Spleen (tissue), 11 donors: ENCODE data around the gene CYP2F1. TPM values are rescaled to one million over a fixed set of nuclear protein-coding genes. Genes with fewer than 3 reads are reported as not detected.

Source experiments
- DNase-seq: peaks from one replicate; pipeline ENCODE4 v3.0.0-alpha.2; 2020
- H3K27ac ChIP-seq, 8 donors: fragments of 200-600 bp; sonication (generic) in 7 of 8; 1 replicate in 4 of 8; 2 replicates in 4 of 8; pipeline versions ENCODE4 v1.5.0 to v1.8.0; 2016 to 2021; ENCODE audit warnings: inconsistent platforms in 4 of 8, mild to moderate bottlenecking in 4 of 8, moderate library complexity in 1 of 8
- H3K27me3 ChIP-seq, 7 donors: fragments of 200-600 bp; sonication (generic) in 6 of 7; replicated peaks in 1 of 7; 1 replicate in 4 of 7; 2 replicates in 3 of 7; pipeline versions ENCODE4 v1.5.0 to v1.8.0; 2016 to 2021; ENCODE audit warnings: inconsistent platforms in 3 of 7, mild to moderate bottlenecking in 1 of 7
- H3K36me3 ChIP-seq, 6 donors: fragments of 200-600 bp; sonication (generic) in 5 of 6; 1 replicate in 4 of 6; 2 replicates in 2 of 6; pipeline versions ENCODE4 v1.5.0 to v1.8.0; 2016 to 2021; ENCODE audit warnings: inconsistent platforms in 2 of 6
- H3K4me1 ChIP-seq, 6 donors: fragments of 200-600 bp; sonication (generic) in 5 of 6; 1 replicate in 3 of 6; 2 replicates in 3 of 6; pipeline versions ENCODE4 v1.5.0 to v1.8.0; 2016 to 2021; ENCODE audit warnings: inconsistent platforms in 3 of 6
- H3K4me3 ChIP-seq, 8 donors: fragments of 200-600 bp; sonication (generic) in 7 of 8; 1 replicate in 4 of 8; 2 replicates in 4 of 8; pipeline versions ENCODE4 v1.5.0 to v1.8.0; 2016 to 2021; ENCODE audit warnings: inconsistent platforms in 4 of 8, mild to moderate bottlenecking in 4 of 8, moderate library complexity in 2 of 8
- H3K9me3 ChIP-seq, 8 donors: fragments of 200-600 bp; sonication (generic) in 7 of 8; 1 replicate in 4 of 8; 2 replicates in 4 of 8; pipeline versions ENCODE4 v1.5.0 to v1.8.0; 2016 to 2021; ENCODE audit warnings: inconsistent platforms in 4 of 8
- POLR2A ChIP-seq, 3 donors: fragments of 450-650 bp; IDR thresholded peaks; one replicate each; pipeline ENCODE4 v1.5.1; 2017; ENCODE audit warnings: antibody characterized with exemption in 3 of 3, mild to moderate bottlenecking in 1 of 3
- POLR2AphosphoS5 ChIP-seq, 3 donors: sonication (generic); formaldehyde crosslinking; IDR thresholded peaks; one replicate each; pipeline ENCODE4 v1.5.1; 2017; ENCODE audit warnings: antibody characterized with exemption in 3 of 3
- WGBS, 5 donors: extraction: QIAGEN DNeasy Blood & Tissue Kit in 3 of 5; methylation state at CpG; one replicate each; pipeline versions ENCODE4 v1.1.5 to v1.1.7; 2013 to 2018; 5-methylcytosine and 5-hydroxymethylcytosine counted together
- intact Hi-C: fragments of 100-400 bp; cut with DNase I; formaldehyde crosslinking; loops from one replicate; pipeline ENCODE4 v1.15.0; 2023; ENCODE audit warnings: low total_unique reads
- polyA plus RNA-seq, 3 donors: library from polyadenylated mRNA; stranded (reverse); fragments of 200-250 nt; gene quantifications; one replicate each; pipeline ENCODE4 v1.2.1, GENCODE V29; 2013
- total RNA-seq, 7 donors: library from RNA; depleted of rRNA in 3 of 7; stranded (reverse); fragments of >200 nt in 3 of 7; fragmentation: NEBNext Ultra II Directional in 4 of 7; extraction: Animal tissue kit (Norgen Biotek cat#: 25700) in 4 of 7; gene quantifications; one replicate each; pipeline versions ENCODE4 v1.1.0 to v1.2.1, GENCODE V29; 2016 to 2021
- TF ChIP-seq, protein P1 (sequence below), 11 experiments: fragments of 200-600 bp in 7 of 11; fragments of 450-650 bp in 4 of 11; sonication (generic) in 4 of 11; IDR thresholded peaks in 8 of 11; conservative IDR thresholded peaks in 3 of 11; 1 replicate in 7 of 11; 2 replicates in 4 of 11; pipeline versions ENCODE4 v1.4.0 to v1.8.0; 2016 to 2021; ENCODE audit warnings: antibody characterized with exemption in 11 of 11, inconsistent platforms in 4 of 11, mild to moderate bottlenecking in 1 of 11
- donor health status: healthy with polysubstance abuse.
- donor health status: DM: no; HTN: no; CAD: no; lungs with moderate emphysema.
- donor health status: DM: no; HTN: no; CAD: no.
- donor health status: Bipolar disorder and iron deficiency.
- donor health status: healthy.
- donor health status: DM: no; HTN: no; CAD: no.
- donor health status: DM: yes; HTN: yes; CAD: no.

Gene CYP2F1
- total and polyA plus RNA-seq, 10 donors = not detected

DNA sequence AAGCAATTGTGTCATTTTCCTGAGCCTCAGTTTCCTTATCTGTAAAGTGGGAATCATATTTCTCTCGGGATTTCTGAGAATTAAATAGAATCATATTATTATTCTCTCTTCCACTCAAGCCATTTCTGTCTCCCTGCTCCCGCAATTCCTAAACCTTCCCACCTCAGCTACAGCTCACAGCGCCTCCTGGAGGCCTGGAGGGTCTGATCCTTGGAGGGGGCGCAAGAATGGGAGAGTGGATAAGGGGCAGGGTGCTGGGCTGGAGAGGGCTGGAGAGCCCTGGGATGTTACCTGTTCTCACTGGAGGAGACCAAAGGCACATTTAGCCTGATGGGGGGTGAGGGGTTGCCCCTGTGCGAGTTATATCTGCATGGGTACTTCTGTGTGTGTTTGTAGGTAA is 47.7 kb downstream of the CYP2F1 start:
- TF ChIP-seq, protein P1, sequence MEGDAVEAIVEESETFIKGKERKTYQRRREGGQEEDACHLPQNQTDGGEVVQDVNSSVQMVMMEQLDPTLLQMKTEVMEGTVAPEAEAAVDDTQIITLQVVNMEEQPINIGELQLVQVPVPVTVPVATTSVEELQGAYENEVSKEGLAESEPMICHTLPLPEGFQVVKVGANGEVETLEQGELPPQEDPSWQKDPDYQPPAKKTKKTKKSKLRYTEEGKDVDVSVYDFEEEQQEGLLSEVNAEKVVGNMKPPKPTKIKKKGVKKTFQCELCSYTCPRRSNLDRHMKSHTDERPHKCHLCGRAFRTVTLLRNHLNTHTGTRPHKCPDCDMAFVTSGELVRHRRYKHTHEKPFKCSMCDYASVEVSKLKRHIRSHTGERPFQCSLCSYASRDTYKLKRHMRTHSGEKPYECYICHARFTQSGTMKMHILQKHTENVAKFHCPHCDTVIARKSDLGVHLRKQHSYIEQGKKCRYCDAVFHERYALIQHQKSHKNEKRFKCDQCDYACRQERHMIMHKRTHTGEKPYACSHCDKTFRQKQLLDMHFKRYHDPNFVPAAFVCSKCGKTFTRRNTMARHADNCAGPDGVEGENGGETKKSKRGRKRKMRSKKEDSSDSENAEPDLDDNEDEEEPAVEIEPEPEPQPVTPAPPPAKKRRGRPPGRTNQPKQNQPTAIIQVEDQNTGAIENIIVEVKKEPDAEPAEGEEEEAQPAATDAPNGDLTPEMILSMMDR (IDR thresholded peaks at IDR 0.05 in 8 of 11, conservative IDR thresholded peaks at IDR 0.05 in 3 of 11) = no peak
- TF ChIP-seq POLR2AphosphoS5 (IDR thresholded peaks at IDR 0.05) = no peak
- TF ChIP-seq POLR2A (IDR thresholded peaks at IDR 0.05) = no peak
- no peaks in the 10 kb centered on the region for H3K4me1 ChIP-seq
- intact Hi-C loops = no loop called here
- no peaks in the 10 kb centered on the region for H3K27me3 ChIP-seq
- no peak overlapping the region for H3K4me3 ChIP-seq
- no peaks in the 10 kb centered on the region for H3K36me3 ChIP-seq
- 94 to 97% (median 97%) methylated on average over 5 of the region's 5 CpGs for WGBS, 5 donors
- DNase-seq = no peak
- no peak overlapping the region for H3K27ac ChIP-seq
- peaks cover 0 to 6% (median under 1%) of the 10 kb centered on the region in 8 donors for H3K9me3 ChIP-seq

DNA sequence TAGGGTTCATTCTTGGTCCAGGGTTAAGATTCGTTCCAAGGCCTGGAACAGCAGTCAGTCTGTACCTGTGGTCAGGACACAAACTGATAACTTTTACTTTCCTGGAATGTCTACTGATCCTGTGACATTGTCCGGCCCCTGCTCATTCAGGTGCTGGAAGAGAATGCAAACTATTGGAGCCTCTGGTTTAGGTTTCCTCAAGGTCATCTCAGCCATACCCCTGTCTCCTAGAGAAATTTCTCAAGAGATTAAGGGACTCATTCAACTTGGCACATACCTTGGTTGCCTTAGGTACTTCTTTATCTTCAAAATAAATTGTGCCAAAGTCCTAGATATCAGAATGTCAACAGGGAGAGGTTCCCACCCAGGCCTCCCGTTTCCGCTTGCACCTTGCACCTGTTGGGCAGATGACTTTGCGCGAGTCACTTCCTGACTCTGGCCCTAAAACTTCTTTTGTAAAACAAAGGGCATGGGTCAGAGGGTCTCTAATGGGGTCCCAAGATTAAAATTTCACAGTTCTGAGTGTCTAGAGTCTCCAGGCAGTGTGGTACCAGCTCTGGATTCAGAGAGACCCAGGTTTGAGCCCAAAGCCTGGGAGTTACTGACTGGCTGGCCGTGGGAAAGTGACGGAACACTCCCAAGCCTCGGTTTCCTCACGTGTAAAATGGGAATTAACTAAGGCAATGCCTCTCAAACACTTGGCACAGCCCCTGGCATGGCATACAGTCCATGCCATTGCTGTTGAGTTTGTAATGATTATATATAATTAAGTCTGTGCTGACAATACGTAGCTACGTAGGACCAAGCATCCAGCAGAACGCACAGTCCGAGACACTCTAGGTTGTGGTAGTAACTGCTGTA is 52.9 kb downstream of the CYP2F1 start:
- no peaks in the 10 kb centered on the region for H3K4me1 ChIP-seq
- H3K9me3 ChIP-seq = no peaks in the 10 kb centered on the region
- intact Hi-C loops = no loop called here
- no peak overlapping the region for H3K27ac ChIP-seq
- no peak overlapping the region for H3K4me3 ChIP-seq
- peaks cover 0 to 7% (median 0%) of the 10 kb centered on the region in 7 donors for H3K27me3 ChIP-seq
- H3K36me3 ChIP-seq = no peaks in the 10 kb centered on the region
- 87 to 91% (median 90%) methylated on average over 14 of the region's 14 CpGs for WGBS, 5 donors
- DNase-seq = no peak
- TF ChIP-seq POLR2A (IDR thresholded peaks at IDR 0.05) (no peak), POLR2AphosphoS5 (IDR thresholded peaks at IDR 0.05) (no peak)
- TF ChIP-seq, protein P1 (IDR thresholded peaks at IDR 0.05 in 8 of 11, conservative IDR thresholded peaks at IDR 0.05 in 3 of 11) = no peak

DNA sequence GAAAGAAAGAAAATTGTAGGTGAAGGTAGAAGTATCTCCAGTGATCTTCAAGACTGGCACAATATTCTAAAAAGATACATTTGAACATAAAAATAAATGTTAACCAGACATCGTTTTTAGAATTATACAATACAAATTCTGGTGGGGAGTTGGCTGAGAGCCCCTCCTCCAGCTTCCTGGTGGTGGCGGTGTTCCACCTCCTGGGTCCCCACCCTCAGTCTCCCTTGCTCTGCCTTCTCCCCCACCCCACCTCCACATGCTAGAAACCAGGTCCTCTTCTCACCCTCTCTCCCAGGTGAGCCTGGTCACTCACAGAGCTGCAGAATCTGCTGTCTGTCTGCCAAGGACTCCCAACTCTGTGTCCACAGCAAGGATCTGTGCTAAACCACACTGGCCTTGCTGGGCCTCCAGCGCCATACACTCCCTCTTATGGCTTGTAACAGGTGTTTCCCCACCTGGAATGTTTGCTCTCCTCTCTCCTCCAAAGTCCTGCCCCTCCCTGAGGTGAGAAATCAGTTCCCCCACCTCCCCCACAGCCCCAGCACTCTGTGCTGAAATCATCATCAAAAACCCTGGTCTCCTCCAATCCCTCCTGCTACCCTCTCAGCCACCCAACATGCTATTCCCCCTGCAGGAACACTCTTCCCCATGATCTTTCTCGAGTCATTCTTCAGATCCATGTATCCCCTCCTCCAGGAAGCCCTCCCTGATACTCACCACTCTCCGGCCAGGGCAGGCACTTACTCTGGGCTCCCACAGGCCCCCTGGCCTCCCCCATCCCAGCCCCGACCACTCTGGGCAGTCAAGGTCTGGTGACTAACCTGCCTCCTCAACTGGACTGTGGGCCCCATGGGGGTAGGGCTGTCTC is 58.3 kb downstream of the CYP2F1 start:
- Histone ChIP-seq H3K4me3 (no peak overlapping the region), H3K27ac (no peak overlapping the region), H3K9me3 (no peaks in the 10 kb centered on the region), H3K4me1 (peaks cover 0 to 18% (median 0%) of the 10 kb centered on the region in 6 donors), H3K27me3 (peaks cover 0 to 7% (median 0%) of the 10 kb centered on the region in 7 donors), H3K36me3 (no peaks in the 10 kb centered on the region)
- 55 to 77% (median 63%) methylated on average over 6 of the region's 6 CpGs for WGBS, 5 donors
- no peak for DNase-seq
- TF ChIP-seq, protein P1 (IDR thresholded peaks at IDR 0.05 in 8 of 11, conservative IDR thresholded peaks at IDR 0.05 in 3 of 11) = no peak
- no peak for TF ChIP-seq POLR2AphosphoS5 (IDR thresholded peaks at IDR 0.05)
- TF ChIP-seq POLR2A (IDR thresholded peaks at IDR 0.05) = no peak
- intact Hi-C loops = no loop called here
